Activated CD8-positive, alpha-beta T cell treated with anti-CD3 and anti-CD28 coated beads for 36 hours (primary cell): Measurements from ENCODE around the gene SFSWAP. TPM values are rescaled to one million over a fixed set of nuclear protein-coding genes. Genes with fewer than 3 reads are reported as not detected.

ENCODE experiments used
- ATAC-seq: fragments of 200-7000 bp; cut with Tn5 transposase; one replicate; pipeline ENCODE4 v1.10.0; 2021; ENCODE audit warnings: mild to moderate bottlenecking, moderate library complexity
- CTCF ChIA-PET: fragments of 350-600 bp; sonication (Branson Sonifier 250); formaldehyde crosslinking; loops from one replicate; lab custom pipeline; 2021; ENCODE audit warnings: antibody characterized with exemption; lab: Charles Lee
- POLR2A ChIA-PET: fragments of 350-600 bp; sonication (Branson Sonifier 250); formaldehyde crosslinking; loops from one replicate; lab custom pipeline; 2021; ENCODE audit warnings: antibody characterized with exemption; lab: Charles Lee
- DNase-seq: peaks from one replicate; pipeline ENCODE4 v3.0.0-alpha.2; 2020
- H3K27ac Mint-ChIP-seq: one replicate; pipeline ENCODE4 v1.8.0; 2021; ENCODE audit warnings: mild to moderate bottlenecking, mixed read lengths
- H3K27me3 Mint-ChIP-seq: one replicate; pipeline ENCODE4 v1.8.0; 2021; ENCODE audit warnings: mixed read lengths
- H3K36me3 Mint-ChIP-seq: one replicate; pipeline ENCODE4 v1.8.0; 2021; ENCODE audit warnings: low read depth, mixed read lengths
- H3K4me1 Mint-ChIP-seq: one replicate; pipeline ENCODE4 v1.8.0; 2021; ENCODE audit warnings: low read depth, mixed read lengths
- H3K4me3 Mint-ChIP-seq: one replicate; pipeline ENCODE4 v1.8.0; 2021; ENCODE audit warnings: mild to moderate bottlenecking, moderate library complexity, mixed read lengths
- H3K9me3 Mint-ChIP-seq: one replicate; pipeline ENCODE4 v1.8.0; 2021; ENCODE audit warnings: mixed read lengths
- intact Hi-C: fragments of 100-400 bp; cut with micrococcal nuclease; formaldehyde crosslinking; loops from one replicate; pipeline ENCODE4 v1.10.0; 2022
- total RNA-seq, 2 experiments: library from RNA; stranded (reverse); gene quantifications; one replicate each; pipeline ENCODE4 v1.2.3, GENCODE V29; 2021
- TF ChIP-seq, protein P1 (sequence below): fragments of 200-600 bp; IDR thresholded peaks from one replicate; pipeline ENCODE4 v1.8.0; 2022; ENCODE audit warnings: antibody characterized with exemption, mild to moderate bottlenecking

The SFSWAP gene
- total RNA-seq, 2 experiments from 2014 or later = 47.6 to 49.3 TPM

DNA sequence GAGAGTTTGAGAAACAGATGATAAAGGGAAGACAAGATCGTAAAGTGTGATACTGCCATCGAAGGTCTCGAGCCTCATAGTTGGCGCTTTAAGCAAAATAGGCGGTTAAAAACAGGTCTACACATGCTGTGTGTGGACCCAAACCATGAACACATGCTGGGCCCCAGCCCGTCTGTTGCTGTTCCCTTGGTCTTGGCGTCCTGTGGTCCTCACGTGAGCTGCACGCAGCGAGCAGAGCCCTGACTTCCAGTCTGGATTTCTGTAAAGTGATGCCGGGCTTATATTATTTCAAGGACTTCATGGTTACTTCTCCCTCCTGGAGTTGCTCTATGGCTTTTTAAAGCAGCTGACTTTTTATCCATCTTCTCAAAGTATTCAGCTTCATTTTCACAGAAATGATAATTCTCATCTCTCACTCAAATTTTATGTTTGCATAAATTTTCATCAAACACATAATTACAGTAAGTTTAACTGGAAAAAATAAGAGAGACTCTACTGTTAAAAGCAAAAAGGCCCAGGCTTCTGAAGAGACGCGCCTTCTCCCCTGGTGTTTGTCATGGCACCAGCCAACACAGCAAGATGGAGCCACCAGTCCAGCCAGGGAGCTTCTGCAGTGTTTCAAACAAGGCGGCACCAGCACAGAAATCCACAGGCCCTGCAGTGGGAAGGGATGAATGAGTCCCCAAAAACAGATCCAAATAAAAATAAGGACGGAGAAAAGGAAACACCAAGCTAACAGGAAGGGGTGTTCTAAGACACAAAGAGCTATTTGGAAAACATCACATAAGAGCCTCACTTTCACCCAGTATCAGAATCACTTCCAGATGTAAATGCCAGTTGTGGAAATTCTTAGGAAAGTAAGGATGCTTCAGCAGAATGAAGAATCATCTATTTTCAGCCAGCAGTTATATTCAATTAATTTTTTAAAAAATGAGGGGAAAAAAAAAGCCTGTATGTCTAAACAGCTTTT is 24.9 kb downstream of the SFSWAP start:
- Mint-ChIP-seq H3K36me3 (peaks cover 34% of the 10 kb centered on the region), H3K27ac (no peak overlapping the region), H3K4me3 (no peak overlapping the region), H3K9me3 (no peaks in the 10 kb centered on the region), H3K27me3 (no peaks in the 10 kb centered on the region), H3K4me1 (no peaks in the 10 kb centered on the region)
- CTCF ChIA-PET = interaction anchor here (1.0 kb wide), 1 partner anchor 16 kb away, joined by 3 read pairs; no protein-coding TSS in a partner anchor
- DNase-seq (no peak), ATAC-seq (no peak)
- POLR2A ChIA-PET = interaction anchor here (0.8 kb wide), 1 partner anchor 13 kb away, joined by 3 read pairs; no protein-coding TSS in a partner anchor
- TF ChIP-seq, protein P1, sequence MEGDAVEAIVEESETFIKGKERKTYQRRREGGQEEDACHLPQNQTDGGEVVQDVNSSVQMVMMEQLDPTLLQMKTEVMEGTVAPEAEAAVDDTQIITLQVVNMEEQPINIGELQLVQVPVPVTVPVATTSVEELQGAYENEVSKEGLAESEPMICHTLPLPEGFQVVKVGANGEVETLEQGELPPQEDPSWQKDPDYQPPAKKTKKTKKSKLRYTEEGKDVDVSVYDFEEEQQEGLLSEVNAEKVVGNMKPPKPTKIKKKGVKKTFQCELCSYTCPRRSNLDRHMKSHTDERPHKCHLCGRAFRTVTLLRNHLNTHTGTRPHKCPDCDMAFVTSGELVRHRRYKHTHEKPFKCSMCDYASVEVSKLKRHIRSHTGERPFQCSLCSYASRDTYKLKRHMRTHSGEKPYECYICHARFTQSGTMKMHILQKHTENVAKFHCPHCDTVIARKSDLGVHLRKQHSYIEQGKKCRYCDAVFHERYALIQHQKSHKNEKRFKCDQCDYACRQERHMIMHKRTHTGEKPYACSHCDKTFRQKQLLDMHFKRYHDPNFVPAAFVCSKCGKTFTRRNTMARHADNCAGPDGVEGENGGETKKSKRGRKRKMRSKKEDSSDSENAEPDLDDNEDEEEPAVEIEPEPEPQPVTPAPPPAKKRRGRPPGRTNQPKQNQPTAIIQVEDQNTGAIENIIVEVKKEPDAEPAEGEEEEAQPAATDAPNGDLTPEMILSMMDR = no peak
- intact Hi-C loops = no loop called here

DNA sequence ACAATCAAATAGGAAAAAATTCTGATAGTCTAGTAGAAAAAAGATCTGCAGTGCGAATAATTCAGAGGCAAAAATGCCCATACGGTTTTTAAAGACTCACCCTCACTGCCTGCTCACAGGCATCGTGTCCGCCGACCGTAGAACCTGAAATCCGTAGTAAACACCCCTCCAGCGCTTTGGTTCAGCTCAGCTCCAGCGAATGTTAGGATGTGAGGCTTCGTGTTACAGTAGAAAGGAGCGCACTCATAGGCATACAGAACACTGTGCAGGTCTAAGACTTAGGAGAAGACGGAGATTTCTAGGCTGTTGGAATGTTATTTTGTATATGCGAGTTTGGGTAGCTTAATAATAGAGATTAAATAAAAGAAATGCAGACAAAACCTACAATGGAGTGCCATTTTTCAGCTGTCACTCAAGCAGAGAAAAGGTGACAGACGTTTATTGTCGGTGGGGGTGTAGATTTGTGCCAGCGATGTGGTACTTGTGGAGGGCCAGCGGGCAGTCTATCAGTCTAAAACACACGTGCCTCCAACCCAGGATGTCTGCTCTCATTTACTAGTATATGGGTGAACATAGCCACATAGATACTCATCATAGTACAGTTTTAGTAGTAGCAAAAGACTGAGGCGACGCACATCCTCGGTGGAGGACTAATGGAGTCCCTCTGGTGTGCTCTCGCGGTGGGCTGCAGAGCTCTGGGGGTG is 25.7 kb downstream of the SFSWAP start:
- no peak overlapping the region for H3K4me3 Mint-ChIP-seq
- peaks cover 35% of the 10 kb centered on the region for H3K36me3 Mint-ChIP-seq
- TF ChIP-seq, protein P1 = no peak
- H3K27ac Mint-ChIP-seq = no peak overlapping the region
- POLR2A ChIA-PET = interaction anchor here (0.6 to 0.8 kb wide), 2 partner anchors 11 to 13 kb away, joined by 3 read pairs; no protein-coding TSS in a partner anchor
- no peaks in the 10 kb centered on the region for H3K27me3 Mint-ChIP-seq
- ATAC-seq (no peak), DNase-seq (no peak)
- H3K9me3 Mint-ChIP-seq = no peaks in the 10 kb centered on the region
- no peaks in the 10 kb centered on the region for H3K4me1 Mint-ChIP-seq
- intact Hi-C loops = no loop called here
- CTCF ChIA-PET = interaction anchor here (1.0 to 1.3 kb wide), 2 partner anchors 15 to 22 kb away, joined by 3 read pairs; no protein-coding TSS in a partner anchor

DNA sequence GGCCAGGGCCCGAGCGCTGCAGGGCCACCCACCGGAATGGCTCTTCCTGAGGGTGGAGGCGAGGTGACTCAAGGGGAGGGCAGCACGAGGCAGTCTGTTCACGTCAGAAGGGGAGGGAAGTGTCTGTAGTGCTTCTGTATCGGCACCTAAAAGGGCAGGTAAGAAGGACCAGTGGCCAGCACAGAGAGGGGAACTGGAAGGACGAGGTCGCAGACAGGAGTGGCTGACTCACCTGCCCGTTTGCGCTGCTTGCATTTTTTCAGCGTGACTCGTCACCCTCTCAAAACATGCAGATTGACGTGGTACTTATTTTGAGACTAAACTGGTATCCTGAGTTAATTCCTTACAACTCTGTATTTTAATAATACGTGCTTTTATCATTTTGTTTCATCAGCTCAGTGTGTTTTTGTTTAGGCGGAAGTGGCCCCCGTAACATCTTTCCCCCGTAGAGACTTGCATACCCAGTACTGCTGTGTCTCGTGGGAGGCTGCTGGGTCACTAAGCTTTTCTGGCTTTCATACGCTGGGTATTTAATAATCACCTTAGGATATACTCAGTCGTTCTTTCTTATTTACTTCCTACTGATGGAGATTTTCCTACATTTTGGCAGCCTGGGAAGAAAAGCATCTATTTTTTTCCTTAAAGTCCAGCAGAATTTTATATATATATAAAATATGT is 26.4 kb downstream of the SFSWAP start:
- peaks cover 2% of the 10 kb centered on the region for H3K4me1 Mint-ChIP-seq
- TF ChIP-seq, protein P1 = no peak
- no peak overlapping the region for H3K4me3 Mint-ChIP-seq
- no peaks in the 10 kb centered on the region for H3K27me3 Mint-ChIP-seq
- POLR2A ChIA-PET = interaction anchor here (0.6 to 1.1 kb wide), 3 partner anchors 9 to 12 kb away, joined by 3 read pairs; no protein-coding TSS in a partner anchor
- ATAC-seq = no peak
- H3K27ac Mint-ChIP-seq = no peak overlapping the region
- intact Hi-C loops = no loop called here
- peaks cover 40% of the 10 kb centered on the region for H3K36me3 Mint-ChIP-seq
- no peak for DNase-seq
- CTCF ChIA-PET = interaction anchor here (1.3 kb wide), 2 partner anchors 10 to 23 kb away, joined by 3 to 4 read pairs; no protein-coding TSS in a partner anchor
- H3K9me3 Mint-ChIP-seq = no peaks in the 10 kb centered on the region

DNA sequence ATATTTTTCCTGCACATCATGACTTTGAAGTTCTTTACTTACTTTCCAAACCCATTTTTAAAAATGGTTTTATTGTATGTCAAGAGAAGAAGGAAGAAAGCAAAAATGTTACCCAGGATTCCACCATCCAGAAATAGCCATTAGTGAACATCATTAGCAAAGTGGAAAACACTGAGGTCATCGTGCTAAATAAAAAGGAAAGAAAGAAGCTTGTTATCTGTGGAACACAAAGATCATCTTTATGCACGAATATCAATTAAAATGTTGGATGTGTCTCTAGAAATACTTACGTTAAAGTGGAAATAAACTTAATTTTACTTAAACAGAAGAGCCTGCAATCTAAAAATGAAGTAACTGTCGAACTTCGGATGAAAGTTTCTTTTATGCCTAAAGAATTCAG is 27.3 kb downstream of the SFSWAP start:
- ChIA-PET POLR2A (interaction anchor here (1.0 to 1.1 kb wide), 2 partner anchors 8 to 26 kb away, joined by 3 read pairs; no protein-coding TSS in a partner anchor), CTCF (interaction anchor here (1.3 kb wide), 2 partner anchors 9 to 24 kb away, joined by 3 to 4 read pairs; no protein-coding TSS in a partner anchor)
- no peak for ATAC-seq

More for the DNA sequence above, 27.3 kb downstream of the SFSWAP start:
- Mint-ChIP-seq H3K4me3 (no peak overlapping the region), H3K27me3 (no peaks in the 10 kb centered on the region), H3K4me1 (peaks cover 2% of the 10 kb centered on the region), H3K27ac (no peak overlapping the region), H3K9me3 (no peaks in the 10 kb centered on the region), H3K36me3 (peaks cover 40% of the 10 kb centered on the region)
- no peak for DNase-seq
- TF ChIP-seq, protein P1 = no peak
- intact Hi-C loops = no loop called here
